ENCODE data around the gene ESRRB.

Gene ESRRB

GRCh38 chr14:76432827-76433752 is 57.2 kb downstream of the ESRRB start:
- TF ChIP-seq ZFX (IDR thresholded peaks at IDR 0.05; ENCODE audit: borderline replicate concordance), result no peak
- no peak for TF ChIP-seq CTCF (IDR thresholded peaks at IDR 0.05)

GRCh38 chr14:76434220-76434619 is 58.3 kb downstream of the ESRRB start:
- TF ChIP-seq ZFX (IDR thresholded peaks at IDR 0.05; ENCODE audit: borderline replicate concordance) (no peak), CTCF (IDR thresholded peaks at IDR 0.05) (no peak)
- H3K27ac ChIP-seq, result no peak overlapping the region

More at GRCh38 chr14:76432827-76433752, 57.2 kb downstream of the ESRRB start:
- H3K27ac ChIP-seq, result no peak overlapping the region

GRCh38 chr14:76439237-76439775 is 63.4 kb downstream of the ESRRB start:
- no peak for TF ChIP-seq ZFX (IDR thresholded peaks at IDR 0.05; ENCODE audit: borderline replicate concordance)
- no peak for TF ChIP-seq CTCF (IDR thresholded peaks at IDR 0.05)
- no peak overlapping the region for H3K27ac ChIP-seq

- TF ChIP-seq CTCF (IDR thresholded peaks at IDR 0.05) (no peak), ZFX (IDR thresholded peaks at IDR 0.05; ENCODE audit: borderline replicate concordance) (no peak)
- no peak overlapping the region for H3K27ac ChIP-seq
Measured at GRCh38 chr14:76446486-76446885, 70.5 kb downstream of the ESRRB start.

GRCh38 chr14:76446921-76447320 is 71.0 kb downstream of the ESRRB start:
- TF ChIP-seq CTCF (IDR thresholded peaks at IDR 0.05), result no peak
- no peak for TF ChIP-seq ZFX (IDR thresholded peaks at IDR 0.05; ENCODE audit: borderline replicate concordance)
- no peak overlapping the region for H3K27ac ChIP-seq

GRCh38 chr14:76450476-76450875 is 74.5 kb downstream of the ESRRB start:
- TF ChIP-seq ZFX (IDR thresholded peaks at IDR 0.05; ENCODE audit: borderline replicate concordance), result no peak
- no peak for TF ChIP-seq CTCF (IDR thresholded peaks at IDR 0.05)
- no peak overlapping the region for H3K27ac ChIP-seq

- no peak for TF ChIP-seq ZFX (IDR thresholded peaks at IDR 0.05; ENCODE audit: borderline replicate concordance)
- peak; percentile 75 for TF ChIP-seq CTCF (IDR thresholded peaks at IDR 0.05)
Measured at GRCh38 chr14:76456200-76456599, 80.3 kb downstream of the ESRRB start.

More at GRCh38 chr14:76456200-76456599, 80.3 kb downstream of the ESRRB start:
- no peak overlapping the region for H3K27ac ChIP-seq
